Activated T-cell treated with anti-CD3 and anti-CD28 coated beads, Interleukin-2, amount 50 U/mL, for 48 hours (primary cell): Measurements from ENCODE around the gene PSMG4.

ENCODE experiments used
- DNase-seq, 2 experiments: peaks; one replicate each; pipeline ENCODE4 v3.0.0-alpha.2; 2020

Gene PSMG4

GRCh38 chr6:3258720-3259490 lies at the start of gene PSMG4:
Gene PSMG4, plus strand, starts transcription at chr6:3258947. Its CDS starts 76 bp downstream, at chr6:3259023.
- peak; percentile 97 to 98 for DNase-seq

- peak; percentile 80 to 82 for DNase-seq
These were observed 49.4 kb upstream of the PSMG4 start for GRCh38 chr6:3209114-3210023.

GRCh38 chr6:3210024-3210610 lies 48.6 kb upstream of the PSMG4 start:
- no peak for DNase-seq

GRCh38 chr6:3211681-3212080 lies 47.1 kb upstream of the PSMG4 start:
- DNase-seq: no peak

GRCh38 chr6:3212261-3212660 lies 46.5 kb upstream of the PSMG4 start:
- DNase-seq: no peak

GRCh38 chr6:3213334-3213695 lies 45.4 kb upstream of the PSMG4 start:
- DNase-seq: no peak

- no peak for DNase-seq
These were observed 43.8 kb upstream of the PSMG4 start for GRCh38 chr6:3214898-3215297.

- DNase-seq: no peak
These were observed 41.5 kb upstream of the PSMG4 start for GRCh38 chr6:3217286-3217685.

- no peak for DNase-seq
These were observed 40.5 kb upstream of the PSMG4 start for GRCh38 chr6:3218266-3218665.

GRCh38 chr6:3220366-3220765 lies 38.4 kb upstream of the PSMG4 start:
- no peak for DNase-seq

GRCh38 chr6:3221578-3221977 lies 37.2 kb upstream of the PSMG4 start:
- DNase-seq: no peak

GRCh38 chr6:3222506-3223038 lies 36.2 kb upstream of the PSMG4 start:
- no peak for DNase-seq

- no peak for DNase-seq
These were observed 32.7 kb upstream of the PSMG4 start for GRCh38 chr6:3226042-3226441.

- DNase-seq: peak; percentile 46 to 49
These were observed 32.0 kb upstream of the PSMG4 start for GRCh38 chr6:3226481-3227362.

- no peak for DNase-seq
These were observed 31.2 kb upstream of the PSMG4 start, which contains the start of gene TUBB2B for GRCh38 chr6:3227363-3228045. Gene TUBB2B, minus strand, starts transcription at chr6:3227653. Its CDS starts 110 bp downstream, at chr6:3227543.

GRCh38 chr6:3228046-3228671 lies 30.6 kb upstream of the PSMG4 start:
- peak; percentile 41 to 45 for DNase-seq

GRCh38 chr6:3228771-3229565 lies 29.8 kb upstream of the PSMG4 start:
- DNase-seq: peak; percentile 50 to 58

- peak; percentile 50 to 61 for DNase-seq
These were observed 29.1 kb upstream of the PSMG4 start for GRCh38 chr6:3229566-3230178.

- DNase-seq: no peak
These were observed 28.4 kb upstream of the PSMG4 start for GRCh38 chr6:3230256-3230882.
